Medulla oblongata (tissue), 1 donor: ENCODE data around the gene RALGPS1.
A peak's percentile ranks its signal among the peaks of the same experiment; 100 is the strongest.

Source experiments
- DNase-seq: peaks from one replicate; pipeline ENCODE4 v3.0.0-alpha.2; 2015; ENCODE audit errors: extremely low spot score

Gene RALGPS1

GRCh38 chr9:127174386-127175318 is 260.1 kb downstream of the RALGPS1 start:
- DNase-seq, result no peak

- DNase-seq, result no peak
Observed at GRCh38 chr9:127175319-127175715, 260.7 kb downstream of the RALGPS1 start.

GRCh38 chr9:127175764-127176163 is 261.2 kb downstream of the RALGPS1 start:
- DNase-seq, result no peak

- DNase-seq, result no peak
Observed at GRCh38 chr9:127176631-127177030, 262.0 kb downstream of the RALGPS1 start.

GRCh38 chr9:127177231-127177630 is 262.6 kb downstream of the RALGPS1 start:
- no peak for DNase-seq

- no peak for DNase-seq
Observed at GRCh38 chr9:127177665-127178265, 263.2 kb downstream of the RALGPS1 start.

GRCh38 chr9:127178686-127179632 is 264.4 kb downstream of the RALGPS1 start:
- no peak for DNase-seq

- DNase-seq, result no peak
Observed at GRCh38 chr9:127179633-127180441, 265.3 kb downstream of the RALGPS1 start.

- no peak for DNase-seq
Observed at GRCh38 chr9:127180457-127181314, 266.1 kb downstream of the RALGPS1 start.

GRCh38 chr9:127181315-127181580 is 266.7 kb downstream of the RALGPS1 start:
- no peak for DNase-seq

- no peak for DNase-seq
Observed at GRCh38 chr9:127181595-127182190, 267.1 kb downstream of the RALGPS1 start.

GRCh38 chr9:127182901-127183746 is 268.5 kb downstream of the RALGPS1 start:
- no peak for DNase-seq

GRCh38 chr9:127183814-127184582 is 269.4 kb downstream of the RALGPS1 start:
- DNase-seq, result peak; percentile 49

GRCh38 chr9:127184641-127185040 is 270.1 kb downstream of the RALGPS1 start:
- DNase-seq, result peak; percentile 55

- no peak for DNase-seq
Observed at GRCh38 chr9:127185181-127185580, 270.6 kb downstream of the RALGPS1 start.

GRCh38 chr9:127185931-127186781 is 271.6 kb downstream of the RALGPS1 start:
- peak; percentile 91 for DNase-seq

- no peak for DNase-seq
Observed at GRCh38 chr9:127186806-127187205, 272.2 kb downstream of the RALGPS1 start.
